SU-DHL-6 (cell line): ENCODE measurements around the gene ZNF536.

Source experiments
- H2AFZ ChIP-seq: fragments of 200-600 bp; sonication (generic); 2 replicates; pipeline ENCODE4 v1.6.1; 2014; ENCODE audit warnings: low read depth, mild to moderate bottlenecking, moderate library complexity, mixed read lengths, antibody characterized with exemption, low read length; ENCODE audit not compliant: severe bottlenecking
- H3F3A ChIP-seq: fragments of 200-600 bp; shearing (Covaris generic); 2 replicates; pipeline ENCODE4 v1.6.0; 2016; ENCODE audit warnings: antibody characterized with exemption, mild to moderate bottlenecking; ENCODE audit not compliant: insufficient read depth
- H3K27ac ChIP-seq: fragments of 200-600 bp; sonication (generic); 2 replicates; pipeline ENCODE4 v1.5.1; 2016; ENCODE audit warnings: low read depth, mild to moderate bottlenecking, low read length, moderate library complexity, mixed read lengths
- H3K27me3 ChIP-seq: fragments of 200-600 bp; sonication (generic), shearing (Covaris generic); 2 replicates; pipeline ENCODE4 v1.6.0; 2014; ENCODE audit warnings: mild to moderate bottlenecking, low read length
- H3K36me3 ChIP-seq: fragments of 200-600 bp; sonication (generic); 2 replicates; pipeline ENCODE4 v1.6.1; 2014; ENCODE audit warnings: mild to moderate bottlenecking, low read length, mixed read lengths
- H3K4me2 ChIP-seq: fragments of 300-600, 200-600 bp; shearing (Covaris generic), sonication (generic); 2 replicates; pipeline ENCODE4 v1.6.0; 2014; ENCODE audit warnings: low read length, low read depth, mild to moderate bottlenecking; ENCODE audit not compliant: poor library complexity, severe bottlenecking
- H3K4me3 ChIP-seq: fragments of 200-600 bp; sonication (generic); 2 replicates; pipeline ENCODE4 v1.5.1; 2014; ENCODE audit warnings: antibody characterized with exemption, low read length, mild to moderate bottlenecking, mixed read lengths; ENCODE audit not compliant: insufficient read depth, poor library complexity, severe bottlenecking
- H3K79me2 ChIP-seq: fragments of 200-600 bp; sonication (generic); 2 replicates; pipeline ENCODE4 v1.6.1; 2014; ENCODE audit warnings: mild to moderate bottlenecking, low read length, moderate library complexity; ENCODE audit not compliant: insufficient read depth
- H3K9ac ChIP-seq: fragments of 200-600 bp; sonication (generic); 2 replicates; pipeline ENCODE4 v1.7.0; 2014; ENCODE audit warnings: mild to moderate bottlenecking, low read length
- H3K9me2 ChIP-seq: fragments of 200-600 bp; sonication (generic); replicated peaks from 2 replicates; pipeline ENCODE4 v1.6.1; 2014; ENCODE audit warnings: low read length; ENCODE audit not compliant: insufficient read depth
- H3K9me3 ChIP-seq: fragments of 200-600 bp; sonication (generic); 2 replicates; pipeline ENCODE4 v1.6.1; 2014; ENCODE audit warnings: low read length, mixed read lengths; ENCODE audit not compliant: insufficient read depth
- H4K20me1 ChIP-seq: fragments of 200-600 bp; sonication (generic); 2 replicates; pipeline ENCODE4 v1.6.1; 2014; ENCODE audit warnings: low read depth, mild to moderate bottlenecking, antibody characterized with exemption, low read length, moderate library complexity, mixed read lengths
- EZH2phosphoT487 ChIP-seq: fragments of 200-600 bp; sonication (generic), shearing (Covaris generic); conservative IDR thresholded peaks from 2 replicates; pipeline ENCODE4 v1.6.1; 2018; ENCODE audit warnings: mild to moderate bottlenecking, antibody characterized with exemption, low read length, moderate library complexity, mixed read lengths
- TF ChIP-seq, protein P1 (sequence below): fragments of 200-600 bp; sonication (generic); IDR thresholded peaks from one replicate; pipeline ENCODE4 v1.5.1; 2017; ENCODE audit warnings: antibody characterized with exemption, mild to moderate bottlenecking, low read length, moderate library complexity; ENCODE audit not compliant: insufficient read depth, poor library complexity, severe bottlenecking

The ZNF536 gene

DNA sequence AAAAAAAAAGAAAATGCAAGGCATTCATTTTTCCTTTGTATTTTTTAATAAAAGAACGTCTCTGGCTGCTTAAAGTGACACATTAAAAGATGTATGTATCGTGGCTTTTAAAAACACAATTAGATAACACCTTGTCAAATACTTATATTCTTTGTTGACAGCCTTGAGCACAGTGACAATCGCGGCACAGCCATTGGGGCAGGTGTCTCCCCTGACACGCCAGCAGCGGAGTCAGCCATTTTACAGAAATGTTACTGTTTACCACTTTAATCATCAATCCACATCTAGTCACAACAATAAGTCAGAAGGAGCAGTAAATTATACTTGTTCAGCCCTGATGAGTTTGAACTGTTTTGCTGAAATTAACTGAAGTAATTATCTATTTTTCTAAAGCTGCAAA lies 224.1 kb downstream of the ZNF536 start:
- no peaks in the 10 kb centered on the region for H3F3A ChIP-seq
- no peaks in the 10 kb centered on the region for H3K27me3 ChIP-seq
- H3K36me3 ChIP-seq, result no peaks in the 10 kb centered on the region
- no peaks in the 10 kb centered on the region for H3K79me2 ChIP-seq
- no peaks in the 10 kb centered on the region for H3K9me2 ChIP-seq
- no peaks in the 10 kb centered on the region for H4K20me1 ChIP-seq
- no peak overlapping the region for H3K4me3 ChIP-seq
- TF ChIP-seq, protein P1, sequence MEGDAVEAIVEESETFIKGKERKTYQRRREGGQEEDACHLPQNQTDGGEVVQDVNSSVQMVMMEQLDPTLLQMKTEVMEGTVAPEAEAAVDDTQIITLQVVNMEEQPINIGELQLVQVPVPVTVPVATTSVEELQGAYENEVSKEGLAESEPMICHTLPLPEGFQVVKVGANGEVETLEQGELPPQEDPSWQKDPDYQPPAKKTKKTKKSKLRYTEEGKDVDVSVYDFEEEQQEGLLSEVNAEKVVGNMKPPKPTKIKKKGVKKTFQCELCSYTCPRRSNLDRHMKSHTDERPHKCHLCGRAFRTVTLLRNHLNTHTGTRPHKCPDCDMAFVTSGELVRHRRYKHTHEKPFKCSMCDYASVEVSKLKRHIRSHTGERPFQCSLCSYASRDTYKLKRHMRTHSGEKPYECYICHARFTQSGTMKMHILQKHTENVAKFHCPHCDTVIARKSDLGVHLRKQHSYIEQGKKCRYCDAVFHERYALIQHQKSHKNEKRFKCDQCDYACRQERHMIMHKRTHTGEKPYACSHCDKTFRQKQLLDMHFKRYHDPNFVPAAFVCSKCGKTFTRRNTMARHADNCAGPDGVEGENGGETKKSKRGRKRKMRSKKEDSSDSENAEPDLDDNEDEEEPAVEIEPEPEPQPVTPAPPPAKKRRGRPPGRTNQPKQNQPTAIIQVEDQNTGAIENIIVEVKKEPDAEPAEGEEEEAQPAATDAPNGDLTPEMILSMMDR, result no peak
- no peak for TF ChIP-seq EZH2phosphoT487
- H3K27ac ChIP-seq, result no peak overlapping the region
- H3K9ac ChIP-seq, result no peak overlapping the region
- H2AFZ ChIP-seq, result no peak overlapping the region
- no peaks in the 10 kb centered on the region for H3K9me3 ChIP-seq
- H3K4me2 ChIP-seq, result no peak overlapping the region

DNA sequence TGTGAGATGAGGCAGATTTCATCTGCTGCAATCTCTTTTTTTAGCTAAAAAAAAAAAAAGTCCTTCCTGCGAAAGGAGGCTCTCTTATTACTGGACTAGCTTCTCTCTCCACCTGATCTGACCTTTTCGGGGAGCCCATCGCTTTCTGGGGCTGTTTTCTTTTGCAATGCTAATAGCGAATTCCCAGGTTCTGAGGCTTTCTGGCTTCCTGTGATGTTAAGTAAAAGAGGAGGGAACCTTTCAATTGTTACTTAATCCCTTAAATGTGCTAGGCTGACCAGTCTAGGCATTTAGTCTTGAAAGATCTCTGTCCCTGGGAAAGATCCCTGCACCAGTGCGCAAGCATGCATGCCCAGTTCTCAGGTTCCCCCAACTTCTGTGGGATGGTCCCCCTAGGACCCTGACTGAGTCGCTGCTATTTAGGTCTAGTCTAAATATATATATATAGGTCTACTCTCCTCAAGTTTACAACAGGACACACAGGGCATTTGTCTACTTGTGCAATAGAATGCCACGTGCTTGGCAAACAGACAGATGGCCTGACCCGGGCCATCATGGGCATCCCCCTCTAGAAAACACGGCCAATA lies 224.7 kb downstream of the ZNF536 start:
- no peak overlapping the region for H3K4me3 ChIP-seq
- no peak overlapping the region for H3K9ac ChIP-seq
- H3K4me2 ChIP-seq, result no peak overlapping the region
- no peak overlapping the region for H2AFZ ChIP-seq
- no peak for TF ChIP-seq EZH2phosphoT487
- TF ChIP-seq, protein P1, result no peak
- H3K36me3 ChIP-seq, result no peaks in the 10 kb centered on the region
- no peaks in the 10 kb centered on the region for H3K9me3 ChIP-seq
- no peaks in the 10 kb centered on the region for H4K20me1 ChIP-seq
- no peaks in the 10 kb centered on the region for H3F3A ChIP-seq
- H3K79me2 ChIP-seq, result no peaks in the 10 kb centered on the region
- H3K27me3 ChIP-seq, result no peaks in the 10 kb centered on the region
- no peaks in the 10 kb centered on the region for H3K9me2 ChIP-seq
- H3K27ac ChIP-seq, result no peak overlapping the region

DNA sequence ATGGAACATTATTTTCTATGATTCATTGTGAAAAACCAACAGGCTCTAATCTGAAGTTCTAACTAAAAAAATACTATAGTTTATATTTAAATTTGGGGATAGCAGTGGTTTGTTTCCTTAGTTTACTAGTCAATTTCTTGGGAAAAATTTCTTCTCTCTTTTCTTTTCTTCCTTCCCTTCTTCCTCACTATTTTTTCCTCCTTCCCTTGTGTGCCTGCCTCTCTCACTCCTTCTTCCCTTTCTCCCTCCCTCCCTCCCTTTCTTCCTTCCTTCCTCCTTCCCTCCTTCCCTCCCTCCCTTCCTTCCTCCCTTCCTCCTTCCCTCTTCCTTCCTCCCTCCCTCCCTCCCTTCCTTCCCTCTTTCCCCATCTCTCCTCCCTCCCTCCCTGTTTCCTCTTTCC lies 226.5 kb downstream of the ZNF536 start:
- no peak for TF ChIP-seq EZH2phosphoT487
- TF ChIP-seq, protein P1, result no peak

More for the DNA sequence above, 226.5 kb downstream of the ZNF536 start:
- Histone ChIP-seq H3K4me3 (no peak overlapping the region), H3K9me2 (no peaks in the 10 kb centered on the region), H3K27me3 (no peaks in the 10 kb centered on the region), H3K27ac (no peak overlapping the region), H3K4me2 (no peak overlapping the region), H4K20me1 (no peaks in the 10 kb centered on the region), H3K9ac (no peak overlapping the region), H2AFZ (no peak overlapping the region), H3K9me3 (no peaks in the 10 kb centered on the region), H3F3A (no peaks in the 10 kb centered on the region), H3K79me2 (no peaks in the 10 kb centered on the region), H3K36me3 (no peaks in the 10 kb centered on the region)
